WTC11 (cell line): Measurements from ENCODE around the gene PAIP2. TPM values are rescaled to one million over a fixed set of nuclear protein-coding genes. Genes with fewer than 3 reads are reported as not detected.

ENCODE experiments used
- ATAC-seq: fragments of 200-7000 bp; cut with Tn5 transposase; 2 replicates; pipeline ENCODE4 v1.10.0; 2021; ENCODE audit warnings: mild to moderate bottlenecking, moderate library complexity
- CTCF ChIA-PET: fragments of 300-600 bp; sonication (Branson Sonifier 250); formaldehyde crosslinking; loops from one replicate; lab custom pipeline; 2021; ENCODE audit warnings: antibody characterized with exemption; lab: Charles Lee
- POLR2A ChIA-PET: fragments of 350-600 bp; sonication (Branson Sonifier 250); formaldehyde crosslinking; loops from one replicate; lab custom pipeline; 2021; ENCODE audit warnings: antibody characterized with exemption; lab: Charles Lee
- DNase-seq: peaks from one replicate; pipeline ENCODE4 v3.0.0; 2021; ENCODE audit warnings: low spot score
- H3K27ac Mint-ChIP-seq: 2 replicates; pipeline ENCODE4 v1.8.0; 2021; ENCODE audit warnings: mixed read lengths
- H3K27me3 Mint-ChIP-seq: 2 replicates; pipeline ENCODE4 v1.8.0; 2021; ENCODE audit warnings: low read depth, mild to moderate bottlenecking, moderate library complexity, mixed read lengths
- H3K36me3 Mint-ChIP-seq: 2 replicates; pipeline ENCODE4 v1.8.0; 2021; ENCODE audit warnings: mixed read lengths
- H3K4me1 Mint-ChIP-seq: 2 replicates; pipeline ENCODE4 v1.8.0; 2022; ENCODE audit warnings: mixed read lengths
- H3K4me3 Mint-ChIP-seq: 2 replicates; pipeline ENCODE4 v1.8.0; 2021; ENCODE audit warnings: mild to moderate bottlenecking, moderate library complexity, mixed read lengths
- H3K9me3 Mint-ChIP-seq: 2 replicates; pipeline ENCODE4 v1.8.0; 2021; ENCODE audit warnings: mixed read lengths
- ARID4B ChIP-seq: sonication (generic); formaldehyde crosslinking; IDR thresholded peaks from 2 replicates; pipeline ENCODE4 v1.8.0; 2023; ENCODE audit warnings: missing genetic modification reagents, mild to moderate bottlenecking, borderline replicate concordance
- CREB1 ChIP-seq: sonication (generic); formaldehyde crosslinking; IDR thresholded peaks from 2 replicates; pipeline ENCODE4 v1.8.0; 2023; ENCODE audit warnings: mild to moderate bottlenecking, missing genetic modification reagents
- E2F5 ChIP-seq: sonication (generic); formaldehyde crosslinking; IDR thresholded peaks from 2 replicates; pipeline ENCODE4 v1.8.1; 2022; ENCODE audit warnings: mild to moderate bottlenecking, moderate library complexity, missing genetic modification reagents
- FOXJ3 ChIP-seq: sonication (generic); formaldehyde crosslinking; IDR thresholded peaks from 2 replicates; pipeline ENCODE4 v1.9.0; 2021; ENCODE audit warnings: missing genetic modification reagents, mild to moderate bottlenecking, borderline replicate concordance
- GABPB1 ChIP-seq: sonication (generic); formaldehyde crosslinking; IDR thresholded peaks from 2 replicates; pipeline ENCODE4 v1.8.1; 2023; ENCODE audit warnings: mild to moderate bottlenecking, missing genetic modification reagents
- HMGXB4 ChIP-seq: sonication (generic); formaldehyde crosslinking; IDR thresholded peaks from 2 replicates; pipeline ENCODE4 v1.8.1; 2023; ENCODE audit warnings: mild to moderate bottlenecking, moderate library complexity, missing genetic modification reagents
- JUN ChIP-seq: sonication (generic); formaldehyde crosslinking; IDR thresholded peaks from 2 replicates; pipeline ENCODE4 v1.8.0; 2023; ENCODE audit warnings: mild to moderate bottlenecking, missing genetic modification reagents
- KAT7 ChIP-seq: sonication (generic); formaldehyde crosslinking; IDR thresholded peaks from 2 replicates; pipeline ENCODE4 v1.8.1; 2023; ENCODE audit warnings: missing genetic modification reagents, mild to moderate bottlenecking, borderline replicate concordance
- MLX ChIP-seq: sonication (generic); formaldehyde crosslinking; IDR thresholded peaks from 2 replicates; pipeline ENCODE4 v1.8.1; 2023; ENCODE audit warnings: mild to moderate bottlenecking, missing genetic modification reagents, moderate library complexity
- RELA ChIP-seq: sonication (generic); formaldehyde crosslinking; IDR thresholded peaks from 2 replicates; pipeline ENCODE4 v1.8.1; 2022; ENCODE audit warnings: missing genetic modification reagents, mild to moderate bottlenecking, borderline replicate concordance
- SMAD3 ChIP-seq: sonication (generic); formaldehyde crosslinking; IDR thresholded peaks from 2 replicates; pipeline ENCODE4 v1.8.0; 2022; ENCODE audit warnings: missing genetic modification reagents, mild to moderate bottlenecking, borderline replicate concordance
- ZNF671 ChIP-seq: fragments of 250-450 bp; sonication (Bioruptor Pico); IDR thresholded peaks from 2 replicates; pipeline ENCODE4 v1.8.0; 2021; ENCODE audit warnings: mild to moderate bottlenecking
- total RNA-seq: library from RNA; stranded (reverse); gene quantifications from 3 replicates; pipeline ENCODE4 v1.2.3, GENCODE V29; 2021

The PAIP2 gene
- total RNA-seq, 1 experiment from 2014 or later = 126 TPM

GRCh38 chr5:139417214-139417613 is 75.6 kb downstream of the PAIP2 start:
- Mint-ChIP-seq H3K9me3 (no peaks in the 10 kb centered on the region), H3K36me3 (peaks cover 13% of the 10 kb centered on the region), H3K27ac (no peak overlapping the region)
- CTCF ChIA-PET = interaction anchor here (9.6 kb wide), 1 partner anchor 98 kb away, joined by 208 read pairs; no protein-coding TSS in a partner anchor
- no peak for ATAC-seq
- TF ChIP-seq GABPB1 (CRISPR knock-in tag) (no peak), JUN (CRISPR knock-in tag) (no peak), ZNF671 (CRISPR knock-in tag) (no peak), KAT7 (no peak), MLX (CRISPR knock-in tag) (no peak), RELA (CRISPR knock-in tag) (no peak)
- TF ChIP-seq, all 79 proteins: peak for 0
- DNase-seq = no peak
- no peak overlapping the region for H3K4me3 Mint-ChIP-seq
- peaks cover 9% of the 10 kb centered on the region for H3K4me1 Mint-ChIP-seq
- POLR2A ChIA-PET = no interaction called here
- no peaks in the 10 kb centered on the region; the same call in 1 of the 2 replicates for H3K27me3 Mint-ChIP-seq

- H3K4me3 Mint-ChIP-seq = no peak overlapping the region
- DNase-seq = no peak
- ChIA-PET CTCF (interaction anchor here (0.6 to 9.6 kb wide), 3 partner anchors 8 to 155 kb away, joined by 3 to 208 read pairs (median 5); no protein-coding TSS in a partner anchor), POLR2A (interaction anchor here (0.5 kb wide), 1 partner anchor 153 kb away, joined by 3 read pairs; no protein-coding TSS in a partner anchor)
- no peak overlapping the region for H3K27ac Mint-ChIP-seq
- TF ChIP-seq ARID4B (no peak), SMAD3 (CRISPR knock-in tag) (no peak), CREB1 (no peak), HMGXB4 (CRISPR knock-in tag) (no peak), E2F5 (no peak), FOXJ3 (CRISPR knock-in tag) (no peak)
- H3K4me1 Mint-ChIP-seq = peaks cover 9% of the 10 kb centered on the region
- no peak for ATAC-seq
- H3K27me3 Mint-ChIP-seq = no peaks in the 10 kb centered on the region; the same call in 1 of the 2 replicates
- H3K36me3 Mint-ChIP-seq = peaks cover 17% of the 10 kb centered on the region
- no peaks in the 10 kb centered on the region for H3K9me3 Mint-ChIP-seq
Measured at GRCh38 chr5:139418793-139419192, 77.1 kb downstream of the PAIP2 start.

Other genes starting within 250 kb of the PAIP2 start
- 10.7 to 14.0 TPM (median 10.7 TPM) in 3 replicates for gene SIL1, start 143.5 kb upstream of the PAIP2 start, total RNA-seq
- gene MATR3, start 48.1 kb upstream of the PAIP2 start, total RNA-seq = 228 to 290 TPM (median 233 TPM) in 3 replicates
- gene SLC23A1, start 41.4 kb downstream of the PAIP2 start, total RNA-seq = not detected in 3 replicates
- 0.85 to 1.8 TPM (median 1.1 TPM) in 3 replicates for gene MZB1, start 48.1 kb downstream of the PAIP2 start, total RNA-seq
- gene PROB1, start 53.2 kb downstream of the PAIP2 start, total RNA-seq = 2.5 to 3.3 TPM (median 3.2 TPM) in 3 replicates
- gene SPATA24, start 62.2 kb downstream of the PAIP2 start, total RNA-seq = 12.9 to 13.9 TPM (median 13.2 TPM) in 3 replicates
- 23.7 to 29.1 TPM (median 28.9 TPM) in 3 replicates for gene DNAJC18, start 97.7 kb downstream of the PAIP2 start, total RNA-seq
- gene ECSCR, start 120.9 kb downstream of the PAIP2 start, total RNA-seq = 1.8 to 2.7 TPM (median 2.3 TPM) in 3 replicates
- not detected in 3 replicates for gene SMIM33, start 129.2 kb downstream of the PAIP2 start, total RNA-seq
- 0.37 to 1.6 TPM (median 0.64 TPM) in 3 replicates for gene STING1, start 140.9 kb downstream of the PAIP2 start, total RNA-seq
- 183 to 204 TPM (median 184 TPM) in 3 replicates for gene UBE2D2, start 219.5 kb downstream of the PAIP2 start, total RNA-seq